ENCODE results near the gene FPR1. TPM values are rescaled to one million over a fixed set of nuclear protein-coding genes. Genes with fewer than 3 reads are reported as not detected.

The FPR1 gene
- total RNA-seq, 2 experiments from 2014 or later: 1.2 to 1.9 TPM

GRCh38 chr19:51735759-51736449, 15.8 kb downstream of the FPR1 start:
- Mint-ChIP-seq H3K4me1 (ENCODE audit: low read depth) (no peaks in the 10 kb centered on the region), H3K27ac (no peak overlapping the region), H3K27me3 (peaks cover 53% of the 10 kb centered on the region), H3K36me3 (ENCODE audit: low read depth) (no peaks in the 10 kb centered on the region), H3K4me3 (no peak overlapping the region), H3K9me3 (peaks cover 2% of the 10 kb centered on the region)
- Histone ChIP-seq H3K4me1 (ENCODE audit: insufficient read depth, low read length) (no peaks in the 10 kb centered on the region), H3K4me3 (ENCODE audit: low read length) (no peak overlapping the region), H3K36me3 (ENCODE audit: insufficient read depth, low read length) (no peaks in the 10 kb centered on the region), H3K27me3 (ENCODE audit: control insufficient read depth in 1 of 2, insufficient read depth in 2 of 2, low read length in 2 of 2) (peaks cover 4 to 15% of the 10 kb centered on the region in 2 experiments), H3K9me3 (ENCODE audit: control insufficient read depth in 1 of 2, insufficient read depth in 1 of 2, low read length in 2 of 2) (peaks cover 0 to 11% of the 10 kb centered on the region in 2 experiments), H3K27ac (ENCODE audit: low read depth in 1 of 2, low read length in 2 of 2) (no peak overlapping the region)
- TF ChIP-seq CTCF (IDR thresholded peaks at IDR 0.05): no peak
- POLR2A ChIA-PET: no interaction called here
- intact Hi-C loops (cut with DNase I, micrococcal nuclease): no loop called here
- CTCF ChIA-PET: no interaction called here
- peak in 3 of 14 experiments; percentile 12 to 77 (median 69) for DNase-seq
- no peak for ATAC-seq (ENCODE audit: poor library complexity)

DNA sequence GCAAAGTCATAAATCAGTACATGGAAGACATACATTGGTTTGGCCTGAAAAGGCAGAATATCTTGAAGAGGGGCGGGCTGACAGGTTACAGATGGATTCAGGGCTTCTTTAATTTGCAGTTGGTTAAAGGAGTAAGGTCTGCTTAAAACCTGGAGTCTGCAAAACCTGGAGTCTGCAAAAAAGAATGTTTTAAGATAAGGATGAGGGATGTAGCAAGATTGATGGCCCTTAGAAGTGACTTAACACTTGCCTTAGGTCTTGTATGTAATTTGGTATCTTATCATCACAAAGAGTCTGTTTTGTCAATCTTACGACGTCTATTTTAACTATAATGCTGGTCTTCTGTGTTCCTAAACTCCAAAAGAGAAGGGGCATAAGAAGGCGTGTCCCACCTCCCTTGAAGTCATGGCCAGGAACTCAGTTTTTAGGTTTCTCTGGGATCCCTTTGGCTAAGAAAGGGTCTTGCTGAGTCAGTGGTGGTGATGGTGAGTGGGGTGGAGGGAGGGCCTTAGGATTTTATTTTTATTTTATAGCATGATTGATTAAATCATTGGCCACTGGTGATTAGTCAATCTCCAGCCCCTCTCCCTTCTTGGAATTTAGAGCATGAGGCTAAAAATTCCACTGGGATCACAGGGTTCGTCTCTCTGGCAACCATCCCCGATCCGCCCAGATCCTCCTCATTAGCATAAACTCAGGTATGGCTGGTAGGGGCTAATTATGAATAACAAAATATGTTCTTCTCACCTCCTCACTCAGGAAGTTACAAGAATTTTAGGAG, 17.7 kb downstream of the FPR1 start:
- intact Hi-C loops (cut with DNase I, micrococcal nuclease): no loop called here
- Mint-ChIP-seq H3K4me3 (no peak overlapping the region), H3K36me3 (ENCODE audit: low read depth) (no peaks in the 10 kb centered on the region), H3K9me3 (peaks cover 5% of the 10 kb centered on the region), H3K4me1 (ENCODE audit: low read depth) (no peaks in the 10 kb centered on the region), H3K27me3 (peaks cover 45% of the 10 kb centered on the region), H3K27ac (no peak overlapping the region)
- POLR2A ChIA-PET: no interaction called here
- Histone ChIP-seq H3K27ac (ENCODE audit: low read depth in 1 of 2, low read length in 2 of 2) (no peak overlapping the region), H3K36me3 (ENCODE audit: insufficient read depth, low read length) (no peaks in the 10 kb centered on the region), H3K27me3 (ENCODE audit: control insufficient read depth in 1 of 2, insufficient read depth in 2 of 2, low read length in 2 of 2) (peaks cover 4 to 15% of the 10 kb centered on the region in 2 experiments), H3K9me3 (ENCODE audit: control insufficient read depth in 1 of 2, insufficient read depth in 1 of 2, low read length in 2 of 2) (peaks cover 0 to 24% of the 10 kb centered on the region in 2 experiments), H3K4me3 (ENCODE audit: low read length) (no peak overlapping the region), H3K4me1 (ENCODE audit: insufficient read depth, low read length) (no peaks in the 10 kb centered on the region)
- ATAC-seq (ENCODE audit: poor library complexity): no peak
- DNase-seq: no peak
- TF ChIP-seq CTCF (IDR thresholded peaks at IDR 0.05): no peak
- CTCF ChIA-PET: no interaction called here

- ATAC-seq (ENCODE audit: poor library complexity) (no peak), DNase-seq (no peak)
- Mint-ChIP-seq H3K27ac (no peak overlapping the region), H3K4me3 (no peak overlapping the region), H3K36me3 (ENCODE audit: low read depth) (no peaks in the 10 kb centered on the region), H3K27me3 (peaks cover 53% of the 10 kb centered on the region), H3K9me3 (peaks cover 5% of the 10 kb centered on the region), H3K4me1 (ENCODE audit: low read depth) (no peaks in the 10 kb centered on the region)
- H3K4me3 ChIP-seq (ENCODE audit: low read length): no peak overlapping the region
- H3K4me1 ChIP-seq (ENCODE audit: insufficient read depth, low read length): no peaks in the 10 kb centered on the region
- peaks cover 0 to 43% of the 10 kb centered on the region in 2 experiments for H3K9me3 ChIP-seq (ENCODE audit: control insufficient read depth in 1 of 2, insufficient read depth in 1 of 2, low read length in 2 of 2)
- H3K27me3 ChIP-seq (ENCODE audit: control insufficient read depth in 1 of 2, insufficient read depth in 2 of 2, low read length in 2 of 2): peaks cover 16 to 21% of the 10 kb centered on the region in 2 experiments
- POLR2A ChIA-PET: no interaction called here
- intact Hi-C loops (cut with DNase I, micrococcal nuclease): no loop called here
- no peaks in the 10 kb centered on the region for H3K36me3 ChIP-seq (ENCODE audit: insufficient read depth, low read length)
- no peak for TF ChIP-seq CTCF (IDR thresholded peaks at IDR 0.05)
- H3K27ac ChIP-seq (ENCODE audit: low read depth in 1 of 2, low read length in 2 of 2): no peak overlapping the region
- CTCF ChIA-PET: no interaction called here
Measured at GRCh38 chr19:51729781-51730180, 21.9 kb downstream of the FPR1 start.
